ENCODE results near the gene SET. TPM values are rescaled to one million over a fixed set of nuclear protein-coding genes. Genes with fewer than 3 reads are reported as not detected.

The SET gene
- total RNA-seq, 1 donor from 2014 or later: 663 TPM

DNA sequence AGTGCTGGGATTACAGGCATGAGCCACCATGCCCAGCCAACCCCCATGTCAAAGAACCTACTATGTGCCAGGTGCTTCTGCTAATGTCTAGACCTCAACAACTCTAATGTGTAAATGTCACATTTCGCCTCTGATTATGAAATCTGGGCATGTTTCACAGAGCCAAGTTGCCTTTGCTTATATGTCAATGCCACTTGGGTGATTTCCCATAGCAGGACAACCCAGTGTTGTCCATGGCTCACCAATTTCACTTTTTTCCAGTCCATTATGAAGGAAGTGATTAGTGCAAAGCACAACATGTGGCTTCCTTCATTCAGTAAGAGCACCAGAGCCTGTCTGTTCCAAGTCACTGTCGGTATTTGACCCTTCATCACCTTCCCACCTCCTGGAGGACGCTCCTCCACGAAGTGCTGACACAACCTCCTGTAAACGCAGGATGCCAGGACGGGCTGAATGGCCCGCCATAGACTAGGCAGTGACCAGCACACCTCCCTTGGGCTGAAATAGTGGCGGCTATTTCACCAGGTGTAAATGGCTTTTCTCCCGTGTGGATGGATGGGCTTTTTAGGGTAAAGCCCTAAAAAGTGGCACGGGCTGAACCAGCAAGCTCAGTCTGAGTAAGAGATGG is 12.3 kb downstream of the SET start:
- TF ChIP-seq, protein P1, sequence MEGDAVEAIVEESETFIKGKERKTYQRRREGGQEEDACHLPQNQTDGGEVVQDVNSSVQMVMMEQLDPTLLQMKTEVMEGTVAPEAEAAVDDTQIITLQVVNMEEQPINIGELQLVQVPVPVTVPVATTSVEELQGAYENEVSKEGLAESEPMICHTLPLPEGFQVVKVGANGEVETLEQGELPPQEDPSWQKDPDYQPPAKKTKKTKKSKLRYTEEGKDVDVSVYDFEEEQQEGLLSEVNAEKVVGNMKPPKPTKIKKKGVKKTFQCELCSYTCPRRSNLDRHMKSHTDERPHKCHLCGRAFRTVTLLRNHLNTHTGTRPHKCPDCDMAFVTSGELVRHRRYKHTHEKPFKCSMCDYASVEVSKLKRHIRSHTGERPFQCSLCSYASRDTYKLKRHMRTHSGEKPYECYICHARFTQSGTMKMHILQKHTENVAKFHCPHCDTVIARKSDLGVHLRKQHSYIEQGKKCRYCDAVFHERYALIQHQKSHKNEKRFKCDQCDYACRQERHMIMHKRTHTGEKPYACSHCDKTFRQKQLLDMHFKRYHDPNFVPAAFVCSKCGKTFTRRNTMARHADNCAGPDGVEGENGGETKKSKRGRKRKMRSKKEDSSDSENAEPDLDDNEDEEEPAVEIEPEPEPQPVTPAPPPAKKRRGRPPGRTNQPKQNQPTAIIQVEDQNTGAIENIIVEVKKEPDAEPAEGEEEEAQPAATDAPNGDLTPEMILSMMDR (IDR thresholded peaks at IDR 0.05; ENCODE audit: insufficient read depth, low read length, poor library complexity, severe bottlenecking): no peak
- H3K36me3 ChIP-seq (ENCODE audit: control insufficient read depth, insufficient read depth, low read length): no peaks in the 10 kb centered on the region
- H3K4me3 ChIP-seq (ENCODE audit: low read depth, low read length): no peak overlapping the region
- DNase-seq (ENCODE audit: low read depth): no peak
- no peaks in the 10 kb centered on the region for H3K27me3 ChIP-seq (ENCODE audit: control insufficient read depth, insufficient read depth, low read length)

DNA sequence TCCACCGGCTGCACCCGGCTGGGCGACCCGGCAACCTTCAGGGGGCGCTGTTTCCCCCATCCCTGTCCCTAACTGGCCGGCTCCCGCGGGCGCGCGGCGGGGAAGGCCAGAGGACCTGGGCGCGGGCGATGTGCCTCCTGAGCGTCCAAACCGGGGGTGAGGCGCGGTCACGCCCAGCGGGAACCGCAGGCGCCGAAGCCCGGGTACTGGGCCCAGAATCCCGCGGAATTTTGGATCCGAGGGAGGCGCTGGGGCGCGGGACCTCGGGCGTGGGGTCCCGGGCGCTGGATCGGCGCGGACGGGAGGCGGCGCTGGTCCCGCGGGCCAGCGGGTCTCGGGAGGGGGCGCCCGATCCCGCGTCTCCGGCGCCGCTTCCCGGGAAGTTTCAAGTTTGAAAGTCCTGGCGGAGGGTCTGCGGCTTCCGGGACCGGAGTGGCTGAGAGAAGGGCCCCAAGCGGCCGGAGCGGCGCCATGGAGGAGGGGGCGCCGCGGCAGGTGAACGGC is 13.5 kb downstream of the SET start, which contains the start of gene PKN3:
Gene PKN3 (plus strand): TSS at position 59 of the 504 bp plus-strand sequence. CDS start 413 bp downstream, at position 472.
- no peak for DNase-seq (ENCODE audit: low read depth)
- no peaks in the 10 kb centered on the region for H3K36me3 ChIP-seq (ENCODE audit: control insufficient read depth, insufficient read depth, low read length)
- peak within 1 kb of the TSS; percentile 83 for H3K4me3 ChIP-seq (ENCODE audit: low read depth, low read length)
- H3K27me3 ChIP-seq (ENCODE audit: control insufficient read depth, insufficient read depth, low read length): no peaks in the 10 kb centered on the region
- TF ChIP-seq, protein P1 (IDR thresholded peaks at IDR 0.05; ENCODE audit: insufficient read depth, low read length, poor library complexity, severe bottlenecking): peak; percentile 87

GRCh38 chr9:128702949-128703615 is 14.1 kb downstream of the SET start:
- DNase-seq (ENCODE audit: low read depth): no peak
- H3K36me3 ChIP-seq (ENCODE audit: control insufficient read depth, insufficient read depth, low read length): no peaks in the 10 kb centered on the region
- peak overlapping the region; percentile 83 for H3K4me3 ChIP-seq (ENCODE audit: low read depth, low read length)
- TF ChIP-seq, protein P1 (IDR thresholded peaks at IDR 0.05; ENCODE audit: insufficient read depth, low read length, poor library complexity, severe bottlenecking): no peak
- H3K27me3 ChIP-seq (ENCODE audit: control insufficient read depth, insufficient read depth, low read length): no peaks in the 10 kb centered on the region

DNA sequence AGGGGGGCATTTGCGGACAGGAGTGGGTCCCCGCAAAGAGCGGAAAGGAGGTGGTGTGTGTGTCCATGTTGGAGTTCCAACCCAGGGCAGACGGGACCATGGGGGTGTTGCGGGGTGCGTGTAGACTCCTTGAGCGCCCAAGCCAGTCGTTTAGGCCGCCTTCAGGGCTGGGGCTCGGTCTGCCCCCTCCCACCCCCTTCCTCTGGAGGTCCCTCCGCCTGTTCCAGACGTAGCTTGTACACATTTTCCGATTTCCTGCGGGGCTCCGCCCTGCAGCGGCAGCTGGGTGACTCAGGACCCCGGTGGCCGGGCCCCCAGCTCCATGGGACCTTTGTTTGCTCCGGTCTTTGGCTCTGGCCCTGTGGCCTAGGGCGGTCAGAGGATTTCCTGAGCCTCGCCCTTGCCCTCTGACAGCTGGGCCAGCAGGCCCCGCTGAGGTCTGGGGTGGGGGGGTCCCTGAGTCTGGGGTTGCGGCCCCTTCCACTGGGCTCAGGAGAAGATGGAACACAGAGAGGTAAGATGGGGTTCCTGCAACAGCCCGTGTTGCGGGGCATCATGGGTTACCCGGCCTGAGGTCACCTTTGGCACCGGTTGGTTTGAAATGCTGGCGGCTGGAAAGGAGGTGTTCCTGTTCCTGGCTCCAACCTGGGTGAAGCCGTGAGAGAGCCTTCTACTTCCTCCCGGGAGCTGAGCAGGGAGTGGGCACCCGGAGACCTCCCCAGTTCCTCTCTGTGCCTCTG is 14.8 kb downstream of the SET start:
- TF ChIP-seq, protein P1 (IDR thresholded peaks at IDR 0.05; ENCODE audit: insufficient read depth, low read length, poor library complexity, severe bottlenecking): no peak
- H3K36me3 ChIP-seq (ENCODE audit: control insufficient read depth, insufficient read depth, low read length): no peaks in the 10 kb centered on the region
- DNase-seq (ENCODE audit: low read depth): no peak
- peak overlapping the region; percentile 83 for H3K4me3 ChIP-seq (ENCODE audit: low read depth, low read length)
- no peaks in the 10 kb centered on the region for H3K27me3 ChIP-seq (ENCODE audit: control insufficient read depth, insufficient read depth, low read length)

GRCh38 chr9:128704356-128704670 is 15.3 kb downstream of the SET start:
- Histone ChIP-seq H3K4me3 (ENCODE audit: low read depth, low read length) (no peak overlapping the region), H3K36me3 (ENCODE audit: control insufficient read depth, insufficient read depth, low read length) (no peaks in the 10 kb centered on the region), H3K27me3 (ENCODE audit: control insufficient read depth, insufficient read depth, low read length) (no peaks in the 10 kb centered on the region)
- DNase-seq (ENCODE audit: low read depth): no peak
- TF ChIP-seq, protein P1 (IDR thresholded peaks at IDR 0.05; ENCODE audit: insufficient read depth, low read length, poor library complexity, severe bottlenecking): no peak
